ENCODE measurements around the gene GNA12. TPM values are rescaled to one million over a fixed set of nuclear protein-coding genes. Genes with fewer than 3 reads are reported as not detected.

GNA12 gene
- polyA plus RNA-seq, 1 of the 3 experiments (the other 2 are of a cell fraction), result 64.8 TPM

- Histone ChIP-seq H3K9me3 (no peaks in the 10 kb centered on the region), H3K4me3 (ENCODE audit: low read depth in 2 of 2, low read length in 1 of 2) (no peak overlapping the region), H3F3A (replicated peaks; ENCODE audit: insufficient read depth) (no peaks in the 10 kb centered on the region), H3K27ac (ENCODE audit: low read depth in 2 of 2, low read length in 1 of 2) (no peak overlapping the region), H3K27me3 (ENCODE audit: insufficient read depth) (no peaks in the 10 kb centered on the region), H3K79me2 (ENCODE audit: insufficient read depth) (no peaks in the 10 kb centered on the region), H3K9ac (no peak overlapping the region), H3K9me2 (no peaks in the 10 kb centered on the region), H4K20me1 (ENCODE audit: insufficient read depth) (no peaks in the 10 kb centered on the region), H3K36me3 (replicated peaks in 1 of 2; ENCODE audit: control insufficient read depth in 1 of 2, insufficient read depth in 2 of 2, low read length in 1 of 2) (no peaks in the 10 kb centered on the region), H3K4me1 (ENCODE audit: control insufficient read depth in 1 of 2, insufficient read depth in 2 of 2, low read depth in 1 of 2, low read length in 1 of 2) (no peaks in the 10 kb centered on the region), H3K4me2 (no peak overlapping the region), H2AFZ (ENCODE audit: low read depth) (no peak overlapping the region)
- no peak for TF ChIP-seq TAF1 (IDR thresholded peaks at IDR 0.05; ENCODE audit: borderline replicate concordance, low read depth, low read length)
- TF ChIP-seq MXI1 (IDR thresholded peaks at IDR 0.05; ENCODE audit: low read depth, low read length), result no peak
- no peak for TF ChIP-seq REST (IDR thresholded peaks at IDR 0.05; ENCODE audit: low read depth, low read length)
- no peak for TF ChIP-seq USF1 (IDR thresholded peaks at IDR 0.05; ENCODE audit: borderline replicate concordance, low read depth)
- no peak for TF ChIP-seq YY1 (IDR thresholded peaks at IDR 0.05; ENCODE audit: low read depth)
- TF ChIP-seq GATA2 (CRISPR knock-in tag; IDR thresholded peaks at IDR 0.05), result no peak
- TF ChIP-seq FOXJ3 (CRISPR knock-in tag; IDR thresholded peaks at IDR 0.05), result no peak
- no peak for TF ChIP-seq SIN3A (IDR thresholded peaks at IDR 0.05; ENCODE audit: borderline replicate concordance, low read depth, low read length)
- TF ChIP-seq NRF1 (IDR thresholded peaks at IDR 0.05; ENCODE audit: low read depth, low read length), result no peak
- TF ChIP-seq CHD2 (IDR thresholded peaks at IDR 0.05; ENCODE audit: low read length, partially characterized antibody), result no peak
- no peak for TF ChIP-seq IRF3 (IDR thresholded peaks at IDR 0.05; ENCODE audit: low read depth, low read length)
- no peak for TF ChIP-seq FOXM1 (IDR thresholded peaks at IDR 0.05; ENCODE audit: low read depth)
- TF ChIP-seq CTCF (IDR thresholded peaks at IDR 0.05), result no peak
- TF ChIP-seq TEAD4 (IDR thresholded peaks at IDR 0.05; ENCODE audit: borderline replicate concordance, insufficient read depth), result no peak
- no peak for TF ChIP-seq PBX3 (IDR thresholded peaks at IDR 0.05)
- no peak for TF ChIP-seq TCF12 (IDR thresholded peaks at IDR 0.05)
- TF ChIP-seq RCOR1 (IDR thresholded peaks at IDR 0.05; ENCODE audit: low read length), result no peak
- TF ChIP-seq NFIC (IDR thresholded peaks at IDR 0.05; ENCODE audit: borderline replicate concordance), result no peak
- ChIA-PET POLR2A (no interaction called here), CTCF (interaction anchor here (1.4 to 8.6 kb wide), 5 partner anchors 11 to 256 kb away, joined by 4 to 55 read pairs (median 7); no protein-coding TSS in a partner anchor)
- WGBS (ENCODE audit: low lambda C conversion rate), result 92% methylated on average over 8 of the region's 10 CpGs
- no peak for DNase-seq
Measured at GRCh38 chr7:2708041-2708440, 136.1 kb downstream of the GNA12 start.
